Colon (tissue), 2 donors: ENCODE measurements around the gene UBR3.
"Not testable (repeated sequence)": the region's sequence is repeated elsewhere in the genome, so short reads cannot be mapped to it uniquely, and the experiment has no call there.

Source experiments
- FAIRE-seq: peaks from 2 replicates; lab custom pipeline; 2012; peaks lifted over from hg19 to GRCh38; lab: Jason Lieb, UNC
- donor health status: control.
- donor health status: control.

Gene UBR3

GRCh38 chr2:169955940-169956339, 128.7 kb downstream of the UBR3 start:
- no peak for FAIRE-seq

GRCh38 chr2:169957219-169957618, 130.0 kb downstream of the UBR3 start:
- FAIRE-seq: not testable (repeated sequence)

DNA sequence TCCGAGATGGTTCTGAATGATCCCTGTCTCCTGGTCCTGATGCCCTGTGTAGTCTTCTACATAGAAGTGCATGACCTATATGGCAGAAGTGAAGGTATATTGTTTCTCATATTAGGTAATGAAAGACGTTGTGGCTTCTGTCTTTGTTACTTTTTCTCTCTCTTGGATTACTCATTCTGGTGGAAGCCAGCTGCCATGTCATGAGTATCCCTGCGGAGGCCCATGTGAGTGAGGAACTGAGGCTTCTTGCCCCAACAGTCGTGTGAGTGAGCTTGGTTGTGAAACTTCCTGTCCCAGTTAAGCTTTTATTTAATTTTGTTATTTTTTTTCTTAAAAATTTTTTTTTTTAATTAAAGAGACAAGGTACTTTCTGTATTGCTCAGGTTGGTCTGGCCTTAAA, 134.7 kb downstream of the UBR3 start:
- no peak for FAIRE-seq

DNA sequence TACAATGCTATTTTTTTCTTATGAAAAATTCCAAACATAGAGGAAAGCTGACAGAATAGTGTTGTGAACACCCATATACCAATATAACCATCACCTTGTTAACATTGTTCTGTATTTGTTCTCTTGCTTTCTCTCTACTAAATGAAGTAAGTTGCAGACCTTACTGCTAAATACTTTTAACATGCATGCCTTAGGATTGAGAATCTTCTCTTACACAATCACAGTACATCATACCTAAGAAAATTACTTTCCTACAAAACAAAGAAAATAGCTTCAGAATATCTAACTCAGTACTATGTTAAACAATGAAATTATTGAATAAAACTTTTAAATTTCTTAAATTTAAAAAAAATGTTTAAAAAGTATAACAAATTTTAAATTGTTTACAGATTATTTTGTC, 136.5 kb downstream of the UBR3 start:
- peak; percentile 5 for FAIRE-seq

- FAIRE-seq: no peak
These were observed 137.5 kb downstream of the UBR3 start for GRCh38 chr2:169964740-169965139.

DNA sequence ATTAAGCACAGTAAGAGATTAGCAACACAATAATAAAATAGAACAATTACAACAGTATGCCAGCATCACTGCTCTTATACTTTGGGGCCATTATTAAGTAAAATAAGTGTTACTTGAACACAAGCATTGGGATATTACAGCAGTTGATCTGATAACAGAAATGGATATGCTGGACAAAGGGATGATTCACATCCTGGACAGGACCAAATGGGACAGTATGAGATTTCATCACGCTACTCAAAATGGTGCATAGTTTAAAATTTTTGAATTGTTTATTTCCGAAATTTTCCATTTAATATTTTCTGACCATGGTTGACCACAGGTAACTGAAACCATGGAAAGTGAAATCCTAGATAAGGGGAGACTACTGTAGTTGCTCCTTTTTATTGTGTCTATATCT, 138.2 kb downstream of the UBR3 start:
- FAIRE-seq: no peak

DNA sequence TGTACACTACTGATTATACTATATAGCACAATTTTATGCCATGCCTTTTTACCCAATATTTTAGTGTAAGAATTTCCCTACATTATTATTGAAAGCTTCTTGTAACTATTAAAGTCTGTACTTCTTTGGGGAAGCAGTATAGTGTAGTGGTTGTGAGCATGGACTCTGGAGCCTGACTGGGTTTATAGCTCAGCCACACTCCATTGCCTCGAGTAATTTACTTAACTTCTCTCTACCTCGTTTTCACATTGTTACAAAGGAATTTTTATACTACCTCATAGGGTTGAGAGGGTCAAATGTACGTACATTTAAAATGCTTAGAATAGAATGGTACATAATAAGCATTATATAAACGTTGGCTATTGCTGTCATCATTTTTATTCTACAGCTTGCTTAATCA, 139.2 kb downstream of the UBR3 start:
- no peak for FAIRE-seq

DNA sequence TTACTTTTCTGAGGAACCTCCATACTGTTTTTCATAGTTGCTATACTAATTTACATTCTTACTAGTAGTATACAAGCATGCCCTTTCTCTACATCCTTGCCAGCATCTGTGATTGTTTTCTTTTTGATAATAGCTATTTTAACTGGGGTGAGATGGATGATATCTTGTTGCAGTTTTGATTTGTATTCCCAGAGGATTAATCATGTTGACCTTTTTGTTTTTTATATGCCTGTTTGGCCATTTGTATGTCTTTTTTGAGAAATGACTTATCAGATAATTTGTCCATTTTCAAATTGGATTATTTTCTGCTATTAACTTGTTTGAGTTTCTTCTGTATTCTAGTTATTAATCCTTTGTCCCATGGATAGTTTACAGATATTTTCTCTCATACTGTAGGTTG, 141.5 kb downstream of the UBR3 start:
- FAIRE-seq: no peak

DNA sequence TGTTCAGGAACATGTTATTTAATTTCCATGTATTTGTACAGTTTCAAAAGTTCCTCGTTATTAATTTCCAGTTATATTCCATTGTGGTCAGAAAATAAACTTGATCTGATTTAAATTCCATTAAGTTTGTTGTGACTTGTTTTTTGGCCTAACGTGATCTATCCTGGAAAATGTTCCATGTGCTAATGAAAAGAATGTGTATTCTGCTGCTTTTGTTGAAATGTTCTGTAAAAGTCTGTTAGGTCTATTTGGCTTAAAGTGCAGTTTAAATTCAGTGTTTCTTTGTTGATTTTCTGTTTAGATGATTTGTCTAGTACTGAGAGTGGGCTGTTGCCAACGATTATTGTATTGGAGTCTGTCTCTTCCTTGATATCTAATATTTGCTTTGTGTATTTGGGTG, 148.0 kb downstream of the UBR3 start:
- no peak for FAIRE-seq

DNA sequence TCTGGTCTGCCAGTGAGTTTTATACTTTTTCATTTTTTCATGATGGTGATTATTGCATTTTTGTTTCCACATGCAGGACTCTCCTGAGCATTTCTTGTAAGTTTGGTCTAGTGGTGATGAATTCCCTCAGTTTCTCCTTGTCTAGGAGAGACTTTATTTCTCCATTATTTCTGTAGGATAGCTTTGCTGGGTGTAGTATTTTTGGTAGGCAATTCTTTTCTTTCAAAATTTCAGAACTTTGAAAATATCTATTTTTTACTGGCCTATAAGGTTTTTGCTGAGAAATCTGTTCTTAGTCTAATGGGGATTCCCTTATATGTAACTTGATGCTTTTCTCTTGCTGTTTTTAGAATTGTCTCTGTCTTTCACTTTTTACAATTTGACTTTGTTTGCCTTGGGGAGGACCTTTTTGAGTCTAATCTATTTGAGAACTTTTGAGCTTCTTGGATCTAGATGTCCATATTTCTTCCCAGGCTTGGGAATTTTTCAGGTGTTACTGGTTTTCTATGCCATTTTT, 149.1 kb downstream of the UBR3 start:
- no peak for FAIRE-seq

- FAIRE-seq: no peak
These were observed 150.3 kb downstream of the UBR3 start for GRCh38 chr2:169977530-169977929.

DNA sequence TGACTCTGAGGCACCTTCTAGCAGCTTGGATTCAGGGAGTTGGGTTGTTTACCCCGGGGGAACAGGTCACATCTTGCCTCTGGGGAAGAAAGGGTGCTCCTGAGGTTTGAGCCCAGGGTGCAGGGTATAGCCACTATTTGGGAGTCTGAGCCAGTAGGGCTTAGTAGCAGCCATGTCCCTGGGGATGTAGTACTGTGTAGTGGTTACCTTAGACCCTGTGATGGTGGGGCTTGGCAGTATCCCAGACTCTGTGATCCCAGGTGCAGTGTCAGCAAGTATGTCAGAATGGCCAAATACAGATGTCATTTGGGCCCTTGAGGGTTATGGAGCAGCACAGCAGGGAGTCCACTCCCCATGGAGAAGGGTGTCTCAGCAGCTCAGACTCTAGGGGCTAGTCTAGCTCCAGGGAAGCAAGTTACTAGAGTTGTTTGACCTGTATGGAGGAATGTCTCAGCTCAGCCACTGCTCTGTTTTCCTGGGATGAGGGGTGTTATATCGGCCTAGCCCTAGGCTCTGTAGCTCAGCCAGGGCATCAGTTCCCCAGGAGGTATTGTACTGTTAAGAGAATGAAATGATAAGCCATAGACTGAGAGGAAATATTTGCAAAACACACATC, 151.3 kb downstream of the UBR3 start:
- no peak for FAIRE-seq

DNA sequence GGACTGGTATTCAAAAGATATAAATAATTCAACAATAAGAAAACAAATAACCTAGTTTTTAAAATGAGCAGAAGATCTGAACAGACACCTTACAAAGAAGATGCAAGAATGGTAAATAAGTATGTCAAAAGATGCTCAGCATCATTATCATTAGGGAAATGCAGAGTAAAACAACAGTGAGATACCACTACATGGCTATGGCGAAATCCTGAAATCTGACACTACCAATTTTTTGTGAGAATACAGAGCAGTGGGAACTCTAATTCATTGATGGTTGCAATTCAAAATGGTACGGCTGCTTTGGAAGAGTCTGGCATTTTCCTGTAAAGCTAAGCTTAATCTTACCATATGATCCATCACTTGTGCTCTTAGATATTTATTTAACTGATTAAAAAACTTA, 151.8 kb downstream of the UBR3 start:
- no peak for FAIRE-seq

GRCh38 chr2:169980001-169980400, 152.7 kb downstream of the UBR3 start:
- FAIRE-seq: no peak

GRCh38 chr2:169980643-169981042, 153.4 kb downstream of the UBR3 start:
- no peak for FAIRE-seq

DNA sequence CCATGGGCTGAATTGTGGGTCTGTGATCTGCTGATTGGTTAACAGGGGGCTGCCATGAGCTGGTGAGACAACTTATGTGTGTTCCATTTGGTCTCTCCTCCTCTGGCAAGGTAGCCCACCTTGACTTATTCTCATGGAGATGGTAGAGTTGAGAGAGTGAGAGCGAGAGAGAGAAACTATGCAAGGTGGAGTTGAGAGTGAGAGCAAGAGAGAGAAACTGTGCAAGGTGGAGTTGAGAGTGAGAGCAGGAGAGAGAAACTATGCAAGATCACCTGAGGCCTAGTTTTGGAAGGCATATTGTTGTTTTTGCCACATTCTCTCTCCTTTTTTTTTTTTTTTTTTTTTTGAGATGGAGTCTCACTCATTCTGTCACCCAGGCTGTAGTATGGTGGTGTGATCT, 155.7 kb downstream of the UBR3 start:
- no peak for FAIRE-seq

GRCh38 chr2:169983506-169983905, 156.3 kb downstream of the UBR3 start:
- FAIRE-seq: no peak

DNA sequence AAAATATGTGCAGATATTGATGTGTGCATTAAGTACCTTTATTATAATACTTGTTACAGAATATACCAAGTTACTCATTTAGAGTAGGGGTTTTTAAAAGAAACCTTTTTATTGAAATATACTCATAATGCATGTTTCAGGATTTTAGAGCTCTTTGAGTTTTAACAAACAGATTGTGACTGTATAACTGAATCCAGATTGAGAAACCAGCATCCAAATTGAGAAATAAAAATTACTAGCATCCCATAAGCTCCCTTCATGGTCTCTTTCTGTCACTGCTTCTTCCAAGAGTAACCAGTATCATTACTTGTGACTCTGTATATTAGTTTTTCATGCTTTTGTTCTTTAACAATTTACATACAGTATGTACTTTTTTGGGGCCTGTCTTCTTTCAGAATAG, 156.9 kb downstream of the UBR3 start:
- FAIRE-seq: no peak

DNA sequence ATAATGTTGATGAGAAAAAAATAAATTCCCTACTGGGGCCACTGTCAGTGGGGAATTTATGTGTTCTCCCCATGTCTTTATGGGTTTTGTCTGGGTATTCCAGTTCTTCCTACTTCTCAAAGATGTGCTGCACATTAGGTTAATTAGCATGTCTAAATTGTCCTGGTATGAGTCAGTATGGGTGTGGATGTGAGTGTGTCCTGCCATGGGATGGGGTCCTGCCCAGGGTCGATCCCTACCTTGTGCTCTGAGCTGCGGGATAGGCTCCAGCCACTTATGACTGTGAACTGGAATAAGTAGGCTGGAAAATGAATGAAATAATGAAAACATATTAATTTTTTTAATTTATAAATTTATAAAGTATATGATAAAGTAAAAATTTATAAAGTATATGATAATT, 167.5 kb downstream of the UBR3 start:
- FAIRE-seq: no peak

GRCh38 chr2:169997140-169997887, 170.1 kb downstream of the UBR3 start:
- no peak for FAIRE-seq

GRCh38 chr2:169999054-169999453, 171.8 kb downstream of the UBR3 start:
- no peak for FAIRE-seq

DNA sequence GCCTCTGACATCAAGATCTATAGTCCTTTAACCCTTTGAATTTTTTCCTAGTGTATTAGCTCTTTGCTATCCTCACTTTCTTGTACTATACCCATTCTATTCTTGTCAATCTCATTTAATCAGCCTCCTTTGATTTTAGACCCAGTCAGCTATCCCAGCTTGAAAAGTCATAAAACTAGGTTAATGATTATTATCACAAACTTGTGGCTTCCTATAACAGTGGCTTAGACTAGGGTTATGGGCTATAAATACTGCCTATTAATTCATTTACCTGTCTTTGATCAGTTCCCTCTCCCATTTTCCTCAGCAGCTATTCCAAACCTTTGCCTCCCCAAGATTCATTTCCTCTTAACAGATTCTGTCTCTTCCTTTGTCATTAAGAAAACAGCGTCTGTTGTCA, 174.8 kb downstream of the UBR3 start:
- FAIRE-seq: no peak

- FAIRE-seq: no peak
These were observed 178.4 kb downstream of the UBR3 start for GRCh38 chr2:170005702-170006101.
